Uterus (tissue), 2 donors: ENCODE measurements around the gene EXOSC7.

Experiments used
- POLR2A ChIP-seq, 2 donors: fragments of 450-650 bp; IDR thresholded peaks; one replicate each; pipeline ENCODE4 v1.6.1; 2016; ENCODE audit warnings: antibody characterized with exemption in 2 of 2, mild to moderate bottlenecking in 1 of 2, moderate library complexity in 1 of 2
- TF ChIP-seq, protein P1 (sequence below), 4 experiments: fragments of 200-600 bp in 2 of 4; fragments of 450-650 bp in 2 of 4; sonication (generic) in 2 of 4; IDR thresholded peaks; one replicate each; pipeline ENCODE4 v1.5.1; 2016 to 2019; ENCODE audit warnings: antibody characterized with exemption in 4 of 4, mild to moderate bottlenecking in 2 of 4, moderate library complexity in 1 of 4

DNA sequence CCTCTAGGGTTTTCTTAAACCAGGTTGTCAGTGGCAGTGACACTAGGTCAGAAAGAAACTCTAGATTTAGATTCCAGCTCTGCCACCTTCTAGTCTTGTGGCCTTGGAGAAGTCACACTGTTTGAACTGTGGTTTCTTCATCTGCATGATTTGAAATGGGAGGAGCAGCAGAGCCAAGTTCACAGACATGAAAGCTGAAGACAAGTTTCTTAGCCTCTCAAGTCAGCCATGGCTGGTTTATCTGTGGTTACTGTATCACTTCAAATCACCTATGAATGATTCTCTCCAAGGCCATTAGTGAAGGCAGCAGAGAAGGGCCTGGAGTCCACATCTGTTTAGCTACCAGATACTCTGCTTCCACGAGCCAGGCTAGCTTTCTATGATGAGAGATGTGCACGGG, 65.6 kb downstream of the EXOSC7 start:
- TF ChIP-seq POLR2A (IDR thresholded peaks at IDR 0.05), result no peak
- TF ChIP-seq, protein P1, sequence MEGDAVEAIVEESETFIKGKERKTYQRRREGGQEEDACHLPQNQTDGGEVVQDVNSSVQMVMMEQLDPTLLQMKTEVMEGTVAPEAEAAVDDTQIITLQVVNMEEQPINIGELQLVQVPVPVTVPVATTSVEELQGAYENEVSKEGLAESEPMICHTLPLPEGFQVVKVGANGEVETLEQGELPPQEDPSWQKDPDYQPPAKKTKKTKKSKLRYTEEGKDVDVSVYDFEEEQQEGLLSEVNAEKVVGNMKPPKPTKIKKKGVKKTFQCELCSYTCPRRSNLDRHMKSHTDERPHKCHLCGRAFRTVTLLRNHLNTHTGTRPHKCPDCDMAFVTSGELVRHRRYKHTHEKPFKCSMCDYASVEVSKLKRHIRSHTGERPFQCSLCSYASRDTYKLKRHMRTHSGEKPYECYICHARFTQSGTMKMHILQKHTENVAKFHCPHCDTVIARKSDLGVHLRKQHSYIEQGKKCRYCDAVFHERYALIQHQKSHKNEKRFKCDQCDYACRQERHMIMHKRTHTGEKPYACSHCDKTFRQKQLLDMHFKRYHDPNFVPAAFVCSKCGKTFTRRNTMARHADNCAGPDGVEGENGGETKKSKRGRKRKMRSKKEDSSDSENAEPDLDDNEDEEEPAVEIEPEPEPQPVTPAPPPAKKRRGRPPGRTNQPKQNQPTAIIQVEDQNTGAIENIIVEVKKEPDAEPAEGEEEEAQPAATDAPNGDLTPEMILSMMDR (IDR thresholded peaks at IDR 0.05), result no peak
